Measurements from ENCODE around the gene RPP30. TPM values are rescaled to one million over a fixed set of nuclear protein-coding genes. Genes with fewer than 3 reads are reported as not detected.

The RPP30 gene
- total and polyA plus RNA-seq, 2 of the 13 experiments (the other 11 are each of a cell fraction or from before 2014, with no cell fraction given): 27.1 to 65.0 TPM

- H3K4me3 ChIP-seq (replicated peaks in 1 of 3; ENCODE audit: insufficient read depth in 1 of 3, low read depth in 2 of 3, low read length in 3 of 3): no peak overlapping the region
- TF ChIP-seq, protein P1, sequence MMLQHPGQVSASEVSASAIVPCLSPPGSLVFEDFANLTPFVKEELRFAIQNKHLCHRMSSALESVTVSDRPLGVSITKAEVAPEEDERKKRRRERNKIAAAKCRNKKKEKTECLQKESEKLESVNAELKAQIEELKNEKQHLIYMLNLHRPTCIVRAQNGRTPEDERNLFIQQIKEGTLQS (CRISPR knock-in tag; IDR thresholded peaks at IDR 0.05): no peak
- 0 out of 2 replicates have a peak, but pooled peaks have one; percentile 26 for TF ChIP-seq BRD4 (CRISPR knock-in tag; IDR thresholded peaks at IDR 0.05)
- TF ChIP-seq HNF4A (CRISPR knock-in tag; IDR thresholded peaks at IDR 0.05): peak; percentile 70
- TF ChIP-seq ATF7 (IDR thresholded peaks at IDR 0.05): peak; percentile 78
- TF ChIP-seq ATF7 (CRISPR knock-in tag; IDR thresholded peaks at IDR 0.05): no peak
- peak; percentile 65 for ATAC-seq
- intact Hi-C loops (cut with micrococcal nuclease; ENCODE audit: unreplicated experiment) (no loop called here), in situ Hi-C loops (cut with HindIII; ENCODE audit: extremely low pct_ligation_motif_present, low pct_unique_long_range_greater_than_20kb) (no loop called here)
- ChIA-PET CTCF (ENCODE audit: low intra/inter-chr PET ratio, low total read pairs) (no interaction called here), POLR2A (no interaction called here)
- H3K79me2 ChIP-seq (ENCODE audit: insufficient read depth, low read length): no peaks in the 10 kb centered on the region
- no peak for DNase-seq (ENCODE audit: low spot score)
- no peak overlapping the region for H3K9ac ChIP-seq (ENCODE audit: insufficient read depth, low read depth, low read length)
- WGBS (ENCODE audit: low lambda C conversion rate): 71% methylated on average over 8 of the region's 8 CpGs
- H3K4me2 ChIP-seq (ENCODE audit: low read depth, low read length): 0 out of 2 replicates have a peak overlapping the region, but pooled peaks have one; percentile 4
- H2AFZ ChIP-seq (ENCODE audit: low read length): no peak overlapping the region
- no peaks in the 10 kb centered on the region for H3K9me3 ChIP-seq (ENCODE audit: low read length)
- no peak for FAIRE-seq
- no peaks in the 10 kb centered on the region for H3K27me3 ChIP-seq (ENCODE audit: control insufficient read depth in 1 of 2, insufficient read depth in 2 of 2, low read length in 2 of 2)
- no peaks in the 10 kb centered on the region for H4K20me1 ChIP-seq (ENCODE audit: insufficient read depth, low read length)
- no TSS peak for BruUV-seq (replicated peaks)
- H3K27ac ChIP-seq (ENCODE audit: extremely low read length, insufficient read depth, low read length): no peak overlapping the region
- peaks cover 47% of the 10 kb centered on the region for H3K4me1 ChIP-seq (ENCODE audit: insufficient read depth, low read length)
- H3K36me3 ChIP-seq (replicated peaks in 1 of 2; ENCODE audit: control insufficient read depth in 1 of 2, insufficient read depth in 2 of 2, low read length in 2 of 2): no peaks in the 10 kb centered on the region
These were observed 66.0 kb downstream of the RPP30 start for GRCh38 chr10:90937645-90938258.

DNA sequence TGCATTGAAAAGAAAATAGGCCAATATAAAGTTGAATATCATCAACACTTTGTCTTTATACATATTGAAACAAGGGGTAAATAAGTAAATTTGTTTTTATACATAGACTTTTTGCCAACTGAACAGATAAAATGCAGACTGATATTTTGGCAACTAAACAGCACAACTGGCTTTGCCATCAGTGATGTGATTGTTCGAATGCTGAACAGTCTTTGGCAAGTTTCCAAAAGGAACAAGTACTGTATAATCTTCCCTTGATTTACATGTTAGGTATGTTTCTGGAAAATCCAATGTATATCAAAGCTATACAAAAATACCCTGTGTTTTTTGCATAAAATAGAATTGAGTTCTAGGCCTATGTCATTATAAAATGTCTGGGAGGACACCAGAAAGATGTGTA lies 67.3 kb downstream of the RPP30 start:
- no peak overlapping the region for H3K27ac ChIP-seq (ENCODE audit: extremely low read length, insufficient read depth, low read length)
- no TSS peak for BruUV-seq (replicated peaks)
- 83% methylated on average over 1 of the region's 1 CpG for WGBS (ENCODE audit: low lambda C conversion rate)
- ChIA-PET CTCF (ENCODE audit: low intra/inter-chr PET ratio, low total read pairs) (no interaction called here), POLR2A (no interaction called here)
- H2AFZ ChIP-seq (ENCODE audit: low read length): no peak overlapping the region
- H4K20me1 ChIP-seq (ENCODE audit: insufficient read depth, low read length): no peaks in the 10 kb centered on the region
- DNase-seq (ENCODE audit: low spot score) (no peak), FAIRE-seq (no peak), ATAC-seq (no peak)
- H3K4me2 ChIP-seq (ENCODE audit: low read depth, low read length): no peak overlapping the region
- in situ Hi-C loops (cut with HindIII; ENCODE audit: extremely low pct_ligation_motif_present, low pct_unique_long_range_greater_than_20kb) (no loop called here), intact Hi-C loops (cut with micrococcal nuclease; ENCODE audit: unreplicated experiment) (no loop called here)
- H3K36me3 ChIP-seq (replicated peaks in 1 of 2; ENCODE audit: control insufficient read depth in 1 of 2, insufficient read depth in 2 of 2, low read length in 2 of 2): no peaks in the 10 kb centered on the region
- H3K9ac ChIP-seq (ENCODE audit: insufficient read depth, low read depth, low read length): no peak overlapping the region
- H3K4me3 ChIP-seq (replicated peaks in 1 of 3; ENCODE audit: insufficient read depth in 1 of 3, low read depth in 2 of 3, low read length in 3 of 3): no peak overlapping the region
- H3K4me1 ChIP-seq (ENCODE audit: insufficient read depth, low read length): peaks cover 34% of the 10 kb centered on the region
- H3K79me2 ChIP-seq (ENCODE audit: insufficient read depth, low read length): no peaks in the 10 kb centered on the region
- H3K9me3 ChIP-seq (ENCODE audit: low read length): no peaks in the 10 kb centered on the region
- no peaks in the 10 kb centered on the region for H3K27me3 ChIP-seq (ENCODE audit: control insufficient read depth in 1 of 2, insufficient read depth in 2 of 2, low read length in 2 of 2)
- no peak for TF ChIP-seq FUBP1 (CRISPR knock-in tag; IDR thresholded peaks at IDR 0.05; ENCODE audit: borderline replicate concordance)
- TF ChIP-seq, protein P2, sequence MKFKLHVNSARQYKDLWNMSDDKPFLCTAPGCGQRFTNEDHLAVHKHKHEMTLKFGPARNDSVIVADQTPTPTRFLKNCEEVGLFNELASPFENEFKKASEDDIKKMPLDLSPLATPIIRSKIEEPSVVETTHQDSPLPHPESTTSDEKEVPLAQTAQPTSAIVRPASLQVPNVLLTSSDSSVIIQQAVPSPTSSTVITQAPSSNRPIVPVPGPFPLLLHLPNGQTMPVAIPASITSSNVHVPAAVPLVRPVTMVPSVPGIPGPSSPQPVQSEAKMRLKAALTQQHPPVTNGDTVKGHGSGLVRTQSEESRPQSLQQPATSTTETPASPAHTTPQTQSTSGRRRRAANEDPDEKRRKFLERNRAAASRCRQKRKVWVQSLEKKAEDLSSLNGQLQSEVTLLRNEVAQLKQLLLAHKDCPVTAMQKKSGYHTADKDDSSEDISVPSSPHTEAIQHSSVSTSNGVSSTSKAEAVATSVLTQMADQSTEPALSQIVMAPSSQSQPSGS (CRISPR knock-in tag; IDR thresholded peaks at IDR 0.05): no peak
- no peak for TF ChIP-seq ZNF282 (IDR thresholded peaks at IDR 0.05; ENCODE audit: partially characterized antibody)
- TF ChIP-seq ZNF367 (CRISPR knock-in tag; IDR thresholded peaks at IDR 0.05; ENCODE audit: borderline replicate concordance): no peak
- no peak for TF ChIP-seq HNF1B (CRISPR knock-in tag; IDR thresholded peaks at IDR 0.05)
- TF ChIP-seq ADNP (CRISPR knock-in tag; IDR thresholded peaks at IDR 0.05): no peak
- TF ChIP-seq SAFB2 (CRISPR knock-in tag; IDR thresholded peaks at IDR 0.05; ENCODE audit: borderline replicate concordance, low read depth): no peak
- TF ChIP-seq ATM (IDR thresholded peaks at IDR 0.05; ENCODE audit: borderline replicate concordance): no peak
- TF ChIP-seq, protein P1 (CRISPR knock-in tag; IDR thresholded peaks at IDR 0.05): no peak

Measured in HepG2 (cell line).